ENCODE measurements around the gene METTL25B. TPM values are rescaled to one million over a fixed set of nuclear protein-coding genes. Genes with fewer than 3 reads are reported as not detected.
A peak's percentile ranks its signal among the peaks of the same experiment; 100 is the strongest.

METTL25B gene
- total and polyA plus RNA-seq, 7 donors, result 11.8 to 33.1 (median 19.0) TPM

GRCh38 chr1:156684227-156684782 lies 44.0 kb upstream of the METTL25B start:
- TF ChIP-seq, protein P1, sequence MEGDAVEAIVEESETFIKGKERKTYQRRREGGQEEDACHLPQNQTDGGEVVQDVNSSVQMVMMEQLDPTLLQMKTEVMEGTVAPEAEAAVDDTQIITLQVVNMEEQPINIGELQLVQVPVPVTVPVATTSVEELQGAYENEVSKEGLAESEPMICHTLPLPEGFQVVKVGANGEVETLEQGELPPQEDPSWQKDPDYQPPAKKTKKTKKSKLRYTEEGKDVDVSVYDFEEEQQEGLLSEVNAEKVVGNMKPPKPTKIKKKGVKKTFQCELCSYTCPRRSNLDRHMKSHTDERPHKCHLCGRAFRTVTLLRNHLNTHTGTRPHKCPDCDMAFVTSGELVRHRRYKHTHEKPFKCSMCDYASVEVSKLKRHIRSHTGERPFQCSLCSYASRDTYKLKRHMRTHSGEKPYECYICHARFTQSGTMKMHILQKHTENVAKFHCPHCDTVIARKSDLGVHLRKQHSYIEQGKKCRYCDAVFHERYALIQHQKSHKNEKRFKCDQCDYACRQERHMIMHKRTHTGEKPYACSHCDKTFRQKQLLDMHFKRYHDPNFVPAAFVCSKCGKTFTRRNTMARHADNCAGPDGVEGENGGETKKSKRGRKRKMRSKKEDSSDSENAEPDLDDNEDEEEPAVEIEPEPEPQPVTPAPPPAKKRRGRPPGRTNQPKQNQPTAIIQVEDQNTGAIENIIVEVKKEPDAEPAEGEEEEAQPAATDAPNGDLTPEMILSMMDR (IDR thresholded peaks at IDR 0.05), result no peak
- TF ChIP-seq POLR2A (IDR thresholded peaks at IDR 0.05) (no peak), EP300 (IDR thresholded peaks at IDR 0.05) (no peak), POLR2AphosphoS5 (IDR thresholded peaks at IDR 0.05) (no peak)
- Histone ChIP-seq H3K36me3 (no peaks in the 10 kb centered on the region), H3K4me1 (peaks cover 0 to 3% (median 2%) of the 10 kb centered on the region in 4 donors), H3K27ac (no peak overlapping the region), H3K4me3 (no peak overlapping the region), H3K27me3 (peaks cover 0 to 42% (median 5%) of the 10 kb centered on the region in 3 donors), H3K9me3 (no peaks in the 10 kb centered on the region)
- 62 to 76% methylated on average over 5 of the region's 5 CpGs for WGBS, 2 donors
- DNase-seq, result no peak
- intact Hi-C loops (cut with DNase I), result no loop called here

DNA sequence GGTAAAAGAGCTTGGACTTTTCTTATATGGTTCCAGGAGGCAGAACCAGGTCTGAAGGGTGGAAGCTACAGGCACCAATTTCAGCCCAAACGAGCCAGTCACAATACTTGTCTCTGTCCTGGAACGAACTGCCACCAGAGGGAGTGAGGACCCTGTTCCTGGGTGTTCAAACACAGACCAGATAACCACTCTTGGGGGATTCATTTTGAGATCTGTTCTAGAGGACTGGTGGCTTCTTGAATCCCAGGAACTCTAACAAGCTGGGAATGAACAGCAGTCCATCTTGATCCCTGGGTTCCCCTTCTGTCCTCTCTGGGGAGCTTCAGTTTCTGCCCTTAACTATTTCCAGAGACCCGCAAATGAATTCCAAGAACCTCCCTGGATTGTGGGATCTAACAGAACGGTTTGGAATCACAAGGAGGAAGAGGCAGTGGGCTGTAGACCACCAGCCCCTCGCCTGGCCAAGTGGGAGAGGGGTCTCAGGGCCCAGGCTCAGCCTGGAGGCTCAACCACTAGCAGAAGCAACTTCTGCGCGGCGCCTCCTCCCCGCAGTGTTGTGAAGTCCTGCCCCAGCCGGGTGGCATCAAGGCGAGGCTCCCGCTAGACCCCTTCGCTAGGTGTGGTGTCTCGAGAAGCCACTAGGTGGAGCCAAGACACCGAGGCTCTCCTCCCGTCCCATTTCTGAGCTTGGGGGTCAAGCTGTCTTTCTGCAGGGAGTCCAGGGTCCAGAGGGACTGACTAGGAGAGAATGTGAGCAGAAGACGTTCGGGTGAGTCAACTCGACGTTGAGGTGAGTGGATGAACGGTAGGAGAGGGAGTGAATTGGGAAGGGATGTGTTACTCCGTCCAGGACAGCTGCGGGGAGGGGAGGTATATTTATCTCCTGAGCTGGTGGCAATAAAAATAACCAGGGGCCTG lies 39.0 kb upstream of the METTL25B start:
- intact Hi-C loops (cut with DNase I), result loop anchor here (1.0 to 2.0 kb wide), 2 partner anchors 16 to 36 kb away; partner anchors contain the start of gene CRABP2
- peak; percentile 91 for DNase-seq

DNA sequence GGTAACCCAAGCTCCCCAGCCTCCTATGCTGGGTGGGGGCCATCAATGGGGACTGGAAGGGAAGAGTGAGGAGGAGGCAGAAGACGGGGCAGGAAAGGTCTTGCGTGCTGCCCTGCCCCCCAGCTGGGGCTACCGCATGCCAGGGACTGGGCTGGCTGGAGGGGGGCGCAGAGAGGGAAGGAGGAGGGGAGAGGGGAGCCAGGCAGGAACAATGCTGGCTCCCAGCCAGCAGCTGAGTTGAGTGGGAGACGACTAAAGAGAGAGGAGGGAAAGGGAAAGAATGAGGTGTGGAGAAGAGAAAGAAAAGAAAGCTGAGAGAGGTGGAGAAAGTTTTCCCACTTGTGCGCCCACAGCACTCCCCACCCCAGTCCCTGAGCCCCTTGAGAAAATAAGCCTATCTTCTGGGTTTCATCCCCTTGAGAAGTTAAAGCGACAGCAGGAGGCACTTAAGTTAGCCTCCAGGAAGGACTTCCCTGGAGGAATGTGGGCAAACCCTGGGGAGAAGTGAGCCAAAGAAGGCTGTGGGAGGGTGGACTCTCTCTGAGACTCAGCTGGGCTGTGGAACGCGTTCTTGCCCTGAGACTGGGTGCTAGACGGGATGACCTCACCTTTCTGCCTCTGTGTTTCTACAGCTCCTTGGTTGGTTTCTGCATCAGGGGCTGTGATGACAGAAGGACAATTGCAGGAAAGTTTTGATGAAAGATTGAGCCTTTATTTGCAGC lies 38.2 kb upstream of the METTL25B start:
- Histone ChIP-seq H3K4me1 (peaks cover 0 to 26% (median 13%) of the 10 kb centered on the region in 4 donors), H3K27me3 (peaks cover 4 to 47% (median 18%) of the 10 kb centered on the region in 3 donors), H3K4me3 (peak overlapping the region in 1 of 4 donors; percentile 0), H3K9me3 (no peaks in the 10 kb centered on the region), H3K36me3 (no peaks in the 10 kb centered on the region), H3K27ac (no peak overlapping the region)
- TF ChIP-seq POLR2A (IDR thresholded peaks at IDR 0.05), result no peak
- TF ChIP-seq POLR2AphosphoS5 (IDR thresholded peaks at IDR 0.05), result no peak
- no peak for TF ChIP-seq EP300 (IDR thresholded peaks at IDR 0.05)
- TF ChIP-seq, protein P1 (IDR thresholded peaks at IDR 0.05), result no peak
- WGBS, 2 donors, result 26 to 32% methylated on average over 10 of the region's 10 CpGs
- no peak for DNase-seq
- intact Hi-C loops (cut with DNase I), result loop anchor here (1.0 to 2.0 kb wide), 2 partner anchors 15 to 35 kb away; partner anchors contain the start of gene CRABP2

More for the DNA sequence above, 39.0 kb upstream of the METTL25B start:
- Histone ChIP-seq H3K27ac (peak overlapping the region in 1 of 4 donors; percentile 1), H3K9me3 (no peaks in the 10 kb centered on the region), H3K36me3 (no peaks in the 10 kb centered on the region), H3K4me3 (peak overlapping the region in 2 of 4 donors; percentile 0 to 4), H3K27me3 (peaks cover 4 to 56% (median 18%) of the 10 kb centered on the region in 3 donors), H3K4me1 (peaks cover 0 to 26% (median 13%) of the 10 kb centered on the region in 4 donors)
- 1 to 2% methylated on average over 23 of the region's 23 CpGs for WGBS, 2 donors
- TF ChIP-seq POLR2A (IDR thresholded peaks at IDR 0.05) (no peak), EP300 (IDR thresholded peaks at IDR 0.05) (no peak)
- TF ChIP-seq, protein P1 (IDR thresholded peaks at IDR 0.05), result peak; percentile 89 to 95 (median 92)

DNA sequence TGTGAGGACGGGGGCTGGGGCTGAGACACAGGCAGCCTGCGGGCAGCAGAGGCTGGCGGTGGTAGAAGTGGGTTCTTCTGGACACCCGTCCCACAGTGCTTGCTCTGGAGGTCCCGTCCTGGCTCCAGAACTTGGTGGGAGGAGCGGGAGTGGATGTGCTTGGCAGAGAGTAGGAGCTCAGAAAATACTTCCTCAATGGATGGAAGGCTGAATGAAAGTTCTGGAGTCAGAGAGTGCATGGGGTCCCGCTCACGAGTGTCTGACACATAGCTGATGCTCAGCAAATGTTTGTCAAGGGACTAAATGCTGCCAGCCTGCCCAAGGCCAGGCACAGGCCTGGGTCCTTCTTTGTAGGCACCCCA lies 37.6 kb upstream of the METTL25B start:
- no peak overlapping the region for H3K27ac ChIP-seq
- H3K36me3 ChIP-seq, result no peaks in the 10 kb centered on the region
- H3K9me3 ChIP-seq, result no peaks in the 10 kb centered on the region
- no peak for DNase-seq
- 71 to 72% methylated on average over 8 of the region's 8 CpGs for WGBS, 2 donors
- H3K27me3 ChIP-seq, result peaks cover 4 to 45% (median 18%) of the 10 kb centered on the region in 3 donors
- H3K4me3 ChIP-seq, result no peak overlapping the region
- intact Hi-C loops (cut with DNase I), result no loop called here
- TF ChIP-seq POLR2AphosphoS5 (IDR thresholded peaks at IDR 0.05) (no peak), EP300 (IDR thresholded peaks at IDR 0.05) (no peak)
- peaks cover 0 to 26% (median 13%) of the 10 kb centered on the region in 4 donors for H3K4me1 ChIP-seq

Measured in sigmoid colon (tissue), 7 donors.